ENCODE data around the gene APCDD1L.
"Not testable (repeated sequence)": the region's sequence is repeated elsewhere in the genome, so short reads cannot be mapped to it uniquely, and the experiment has no call there.

Gene APCDD1L

DNA sequence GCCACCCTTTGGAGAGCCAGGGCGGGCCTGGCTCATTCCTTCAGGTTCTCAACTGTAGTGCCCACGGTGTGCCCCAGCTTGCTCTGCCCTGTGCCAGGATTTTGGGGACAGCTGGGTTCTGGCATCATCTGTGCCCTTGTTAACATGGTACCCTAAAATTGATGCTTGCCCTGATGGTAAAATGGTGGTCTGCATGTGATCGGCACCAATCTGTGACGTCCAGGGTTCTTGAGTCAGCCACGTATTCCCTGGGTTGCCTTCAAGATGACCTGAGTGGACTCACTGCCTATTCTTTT is 31.2 kb upstream of the APCDD1L start:
- no peak for DNase-seq
- in situ Hi-C loops (cut with MboI; ENCODE audit: low pct_unique_long_range_greater_than_20kb, low sequenced_read_pairs), result no loop called here

GRCh38 chr20:58545565-58546415 is 30.6 kb upstream of the APCDD1L start:
- in situ Hi-C loops (cut with MboI; ENCODE audit: low pct_unique_long_range_greater_than_20kb, low sequenced_read_pairs), result no loop called here
- no peak for DNase-seq

GRCh38 chr20:58544891-58545290 is 29.7 kb upstream of the APCDD1L start:
- DNase-seq, result no peak
- in situ Hi-C loops (cut with MboI; ENCODE audit: low pct_unique_long_range_greater_than_20kb, low sequenced_read_pairs), result no loop called here

GRCh38 chr20:58544286-58544685 is 29.1 kb upstream of the APCDD1L start:
- no peak for DNase-seq

DNA sequence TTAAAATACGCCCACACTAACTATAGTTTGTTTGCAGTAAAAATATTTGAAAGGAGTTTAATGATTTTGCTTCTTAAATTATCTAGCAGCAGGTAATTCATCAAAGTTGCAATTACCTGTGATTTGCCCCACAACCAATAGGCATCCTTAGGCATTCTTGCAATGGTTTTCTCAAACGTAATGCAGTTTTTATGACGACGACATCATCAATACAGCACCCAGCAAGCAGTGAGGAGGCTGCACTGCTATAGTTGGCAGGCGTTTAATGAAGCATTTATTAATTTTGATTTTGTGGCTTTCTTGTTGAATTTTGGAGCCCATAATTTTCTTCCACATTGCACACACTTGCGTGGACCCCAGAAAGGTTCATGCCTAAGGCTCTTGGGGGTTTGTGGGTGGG is 28.1 kb upstream of the APCDD1L start:
- in situ Hi-C loops (cut with MboI; ENCODE audit: low pct_unique_long_range_greater_than_20kb, low sequenced_read_pairs), result no loop called here
- no peak for DNase-seq

More at GRCh38 chr20:58544286-58544685, 29.1 kb upstream of the APCDD1L start:
- in situ Hi-C loops (cut with MboI; ENCODE audit: low pct_unique_long_range_greater_than_20kb, low sequenced_read_pairs), result no loop called here

- in situ Hi-C loops (cut with MboI; ENCODE audit: low pct_unique_long_range_greater_than_20kb, low sequenced_read_pairs), result no loop called here
- DNase-seq, result no peak
These were observed 27.4 kb upstream of the APCDD1L start for GRCh38 chr20:58542411-58543095.

DNA sequence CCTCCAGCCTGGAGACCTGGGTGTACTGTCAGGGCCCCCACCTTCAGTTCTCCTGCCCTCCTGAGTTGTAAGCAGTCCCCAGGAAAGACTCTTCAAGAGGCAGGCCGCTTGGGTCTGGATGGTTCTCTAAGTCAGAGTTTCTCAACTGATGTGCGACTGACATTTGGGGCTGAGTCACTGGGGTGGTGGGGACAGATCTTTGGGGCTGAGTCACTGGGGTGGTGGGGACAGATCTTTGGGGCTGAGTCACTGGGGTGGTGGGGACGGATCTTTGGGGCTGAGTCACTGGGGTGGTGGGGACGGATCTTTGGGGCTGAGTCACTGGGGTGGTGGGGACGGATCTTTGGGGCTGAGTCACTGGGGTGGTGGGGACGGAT is 26.8 kb upstream of the APCDD1L start:
- DNase-seq; in situ Hi-C loops (cut with MboI; ENCODE audit: low pct_unique_long_range_greater_than_20kb, low sequenced_read_pairs): not testable (repeated sequence)

- in situ Hi-C loops (cut with MboI; ENCODE audit: low pct_unique_long_range_greater_than_20kb, low sequenced_read_pairs), result no loop called here
- DNase-seq, result no peak
These were observed 23.6 kb upstream of the APCDD1L start for GRCh38 chr20:58538752-58539151.

GRCh38 chr20:58537831-58538230 is 22.6 kb upstream of the APCDD1L start:
- DNase-seq, result no peak
- in situ Hi-C loops (cut with MboI; ENCODE audit: low pct_unique_long_range_greater_than_20kb, low sequenced_read_pairs), result no loop called here

GRCh38 chr20:58536289-58536688 is 21.1 kb upstream of the APCDD1L start:
- in situ Hi-C loops (cut with MboI; ENCODE audit: low pct_unique_long_range_greater_than_20kb, low sequenced_read_pairs), result no loop called here
- DNase-seq, result no peak

DNA sequence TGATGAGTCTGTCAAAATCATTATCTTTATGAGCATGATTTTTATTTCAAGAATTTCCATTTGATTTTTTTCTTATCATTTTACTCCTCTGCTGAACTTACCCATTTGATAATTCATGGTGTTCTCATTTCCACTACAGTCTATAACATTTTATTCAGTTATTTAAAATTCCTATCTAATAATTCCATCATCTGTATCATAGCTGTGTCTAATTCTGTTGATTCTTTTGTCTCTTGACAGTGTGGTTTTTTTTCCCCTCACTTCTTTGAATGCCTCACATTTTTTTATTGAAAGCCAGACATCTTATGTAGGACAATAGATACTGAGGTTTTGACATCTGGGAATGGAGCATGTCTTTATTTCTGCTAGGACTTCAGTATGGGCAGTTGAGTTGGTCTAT is 16.5 kb upstream of the APCDD1L start:
- DNase-seq, result no peak
- in situ Hi-C loops (cut with MboI; ENCODE audit: low pct_unique_long_range_greater_than_20kb, low sequenced_read_pairs), result no loop called here

GRCh38 chr20:58531063-58531462 is 15.9 kb upstream of the APCDD1L start:
- in situ Hi-C loops (cut with MboI; ENCODE audit: low pct_unique_long_range_greater_than_20kb, low sequenced_read_pairs), result no loop called here
- DNase-seq, result no peak

- DNase-seq, result no peak
- in situ Hi-C loops (cut with MboI; ENCODE audit: low pct_unique_long_range_greater_than_20kb, low sequenced_read_pairs), result no loop called here
These were observed 13.2 kb upstream of the APCDD1L start for GRCh38 chr20:58528412-58528811.

- in situ Hi-C loops (cut with MboI; ENCODE audit: low pct_unique_long_range_greater_than_20kb, low sequenced_read_pairs), result no loop called here
- DNase-seq, result no peak
These were observed 11.2 kb upstream of the APCDD1L start for GRCh38 chr20:58526411-58526810.

DNA sequence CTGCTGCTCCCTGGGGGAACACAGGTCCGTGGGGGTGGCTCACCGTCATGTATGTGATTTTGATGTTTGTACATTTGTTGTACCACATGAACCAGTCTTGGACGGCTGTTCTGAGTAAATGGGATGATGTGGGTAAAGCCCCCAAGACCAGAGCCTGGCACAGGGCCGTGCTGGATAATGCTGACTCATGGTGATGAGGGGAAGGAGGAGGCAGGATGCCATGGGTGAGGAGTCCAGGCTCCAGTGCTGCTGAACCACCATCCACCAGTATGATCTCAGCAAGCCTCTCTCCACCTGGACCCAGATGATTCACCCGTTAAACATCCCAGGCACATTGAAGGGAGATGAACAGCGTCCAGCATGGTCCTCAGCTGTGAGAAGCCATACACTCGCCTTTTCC is 9.6 kb upstream of the APCDD1L start:
- DNase-seq, result no peak
- in situ Hi-C loops (cut with MboI; ENCODE audit: low pct_unique_long_range_greater_than_20kb, low sequenced_read_pairs), result no loop called here

GRCh38 chr20:58523971-58524315 is 8.7 kb upstream of the APCDD1L start:
- in situ Hi-C loops (cut with MboI; ENCODE audit: low pct_unique_long_range_greater_than_20kb, low sequenced_read_pairs), result no loop called here
- no peak for DNase-seq

GRCh38 chr20:58523072-58523970 is 8.1 kb upstream of the APCDD1L start:
- in situ Hi-C loops (cut with MboI; ENCODE audit: low pct_unique_long_range_greater_than_20kb, low sequenced_read_pairs), result no loop called here
- no peak for DNase-seq

GRCh38 chr20:58522666-58523065 is 7.5 kb upstream of the APCDD1L start:
- DNase-seq, result no peak
- in situ Hi-C loops (cut with MboI; ENCODE audit: low pct_unique_long_range_greater_than_20kb, low sequenced_read_pairs), result no loop called here

- in situ Hi-C loops (cut with MboI; ENCODE audit: low pct_unique_long_range_greater_than_20kb, low sequenced_read_pairs), result no loop called here
- DNase-seq, result no peak
These were observed 6.6 kb upstream of the APCDD1L start for GRCh38 chr20:58521763-58522162.
